Fibroblast of peridontal ligament (primary cell): ENCODE data around the gene IL34.
A peak's percentile ranks its signal among the peaks of the same experiment; 100 is the strongest.
"Not testable (repeated sequence)": the region's sequence is repeated elsewhere in the genome, so short reads cannot be mapped to it uniquely, and the experiment has no call there.

Source experiments
- DNase-seq: peaks from one replicate; pipeline ENCODE4 v3.0.0-alpha.2; 2010; ENCODE audit errors: extremely low read depth

IL34 gene

DNA sequence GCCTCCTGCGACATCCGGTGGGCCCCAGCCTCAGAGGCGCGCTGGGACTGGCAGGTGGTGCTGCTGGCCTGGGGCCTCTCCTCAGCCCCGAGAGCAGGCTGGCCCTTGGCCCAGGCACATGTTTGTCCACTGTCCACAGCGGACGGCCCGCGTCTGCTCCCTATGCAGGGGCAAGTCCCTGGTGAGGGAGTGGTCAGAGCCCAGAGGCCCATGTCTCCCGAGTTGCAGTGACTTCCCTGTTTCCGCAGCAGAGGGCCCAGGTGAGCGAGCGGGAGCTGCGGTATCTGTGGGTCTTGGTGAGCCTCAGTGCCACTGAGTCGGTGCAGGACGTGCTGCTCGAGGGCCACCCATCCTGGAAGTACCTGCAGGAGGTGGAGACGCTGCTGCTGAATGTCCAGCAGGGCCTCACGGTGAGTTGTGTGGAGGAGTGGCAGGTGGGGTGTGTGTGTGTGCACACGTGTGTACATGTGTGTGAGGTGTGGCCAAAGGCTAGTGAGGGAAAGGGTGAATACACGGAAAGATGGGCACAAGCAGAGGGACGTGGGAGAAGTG is 10.4 kb downstream of the IL34 start:
- DNase-seq, result no peak

- DNase-seq, result no peak
Observed at GRCh38 chr16:70657956-70658355, 11.6 kb downstream of the IL34 start.

DNA sequence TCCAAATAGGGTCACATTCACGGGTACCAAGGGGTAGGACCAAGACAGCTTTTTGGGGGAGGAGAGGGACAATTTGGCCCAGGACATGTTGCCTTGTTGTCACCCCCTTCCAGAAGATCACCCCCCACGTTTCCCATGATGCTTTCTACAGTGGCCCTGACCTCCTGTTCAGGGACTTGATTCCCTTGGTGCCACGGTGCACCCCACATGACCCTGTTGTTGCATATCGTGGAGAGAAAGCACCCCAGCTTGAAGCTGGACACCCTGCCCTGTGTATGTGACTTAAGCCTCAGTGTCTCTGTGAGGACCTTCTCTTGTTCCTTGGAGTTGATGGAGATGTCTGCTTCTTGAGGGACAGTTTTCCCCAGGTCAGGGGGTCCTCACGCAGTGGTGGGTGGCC is 12.6 kb downstream of the IL34 start:
- DNase-seq, result no peak

DNA sequence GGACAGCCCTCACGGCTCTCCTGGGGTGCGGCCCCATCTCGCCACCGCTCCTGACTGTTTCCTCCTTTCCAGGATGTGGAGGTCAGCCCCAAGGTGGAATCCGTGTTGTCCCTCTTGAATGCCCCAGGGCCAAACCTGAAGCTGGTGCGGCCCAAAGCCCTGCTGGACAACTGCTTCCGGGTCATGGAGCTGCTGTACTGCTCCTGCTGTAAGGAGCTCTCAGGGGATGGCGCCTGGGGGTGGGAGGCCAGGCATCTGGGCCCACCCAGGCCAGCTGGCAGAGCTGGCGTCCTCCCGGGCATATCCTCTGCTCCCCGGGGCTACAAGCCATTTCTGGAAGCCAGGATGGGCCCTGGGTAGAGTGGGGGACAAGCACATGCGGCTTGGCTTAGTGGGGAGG is 13.2 kb downstream of the IL34 start:
- no peak for DNase-seq

DNA sequence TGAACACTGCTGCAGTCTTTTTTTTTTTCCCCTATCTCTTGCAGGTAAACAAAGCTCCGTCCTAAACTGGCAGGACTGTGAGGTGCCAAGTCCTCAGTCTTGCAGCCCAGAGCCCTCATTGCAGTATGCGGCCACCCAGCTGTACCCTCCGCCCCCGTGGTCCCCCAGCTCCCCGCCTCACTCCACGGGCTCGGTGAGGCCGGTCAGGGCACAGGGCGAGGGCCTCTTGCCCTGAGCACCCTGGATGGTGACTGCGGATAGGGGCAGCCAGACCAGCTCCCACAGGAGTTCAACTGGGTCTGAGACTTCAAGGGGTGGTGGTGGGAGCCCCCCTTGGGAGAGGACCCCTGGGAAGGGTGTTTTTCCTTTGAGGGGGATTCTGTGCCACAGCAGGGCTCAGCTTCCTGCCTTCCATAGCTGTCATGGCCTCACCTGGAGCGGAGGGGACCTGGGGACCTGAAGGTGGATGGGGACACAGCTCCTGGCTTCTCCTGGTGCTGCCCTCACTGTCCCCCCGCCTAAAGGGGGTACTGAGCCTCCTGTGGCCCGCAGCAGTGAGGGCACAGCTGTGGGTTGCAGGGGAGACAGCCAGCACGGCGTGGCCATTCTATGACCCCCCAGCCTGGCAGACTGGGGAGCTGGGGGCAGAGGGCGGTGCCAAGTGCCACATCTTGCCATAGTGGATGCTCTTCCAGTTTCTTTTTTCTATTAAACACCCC is 13.8 kb downstream of the IL34 start:
- no peak for DNase-seq

GRCh38 chr16:70660672-70661350 is 14.5 kb downstream of the IL34 start:
- DNase-seq, result no peak

GRCh38 chr16:70661534-70661917 is 15.2 kb downstream of the IL34 start:
- DNase-seq, result no peak

- DNase-seq, result peak; percentile 56
Observed at GRCh38 chr16:70661918-70662641, 15.7 kb downstream of the IL34 start.

- DNase-seq, result no peak
Observed at GRCh38 chr16:70662991-70663523, 16.7 kb downstream of the IL34 start.

GRCh38 chr16:70663524-70664324 is 17.4 kb downstream of the IL34 start:
- DNase-seq, result no peak

DNA sequence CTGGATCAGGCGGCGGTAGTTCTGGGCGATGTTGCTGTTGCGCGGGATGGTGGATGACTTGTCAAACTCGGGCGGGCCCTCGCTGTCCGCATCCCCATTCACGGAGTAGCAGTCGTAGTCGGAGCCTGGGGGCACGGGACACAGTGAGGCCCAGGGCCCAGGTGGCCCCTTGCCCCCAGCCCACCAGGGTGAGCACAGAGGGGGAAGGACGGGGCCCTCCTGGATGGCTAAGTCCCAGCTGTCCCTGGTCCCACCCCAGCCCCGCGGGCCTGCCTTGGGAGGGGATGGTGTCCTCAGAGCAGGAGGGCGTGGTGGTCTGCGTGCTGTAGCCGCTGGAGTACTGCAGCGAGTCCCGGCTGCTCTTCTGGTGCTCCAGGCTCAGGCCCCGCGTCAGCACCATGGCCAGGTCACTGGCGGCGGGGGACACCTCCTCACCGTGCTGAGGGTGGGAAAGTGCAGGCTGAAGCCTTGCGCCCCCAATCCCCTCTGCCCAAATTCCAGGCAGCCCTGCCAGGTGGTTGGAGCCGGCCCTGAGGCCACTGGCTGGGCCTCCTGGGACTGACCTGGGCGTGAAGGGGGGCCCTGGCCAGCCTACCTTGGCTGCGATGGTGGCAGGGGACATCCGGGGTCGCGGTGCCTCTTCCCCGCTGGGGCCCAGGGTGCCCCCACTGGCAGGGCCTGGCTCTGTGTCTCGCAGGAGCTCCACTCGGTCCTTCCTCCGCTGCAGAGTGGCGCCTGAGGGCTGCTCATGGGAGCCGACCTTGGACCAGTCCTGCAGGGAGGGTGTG is 18.2 kb downstream of the IL34 start:
- DNase-seq, result no peak

GRCh38 chr16:70665113-70665694 is 18.8 kb downstream of the IL34 start:
- DNase-seq, result no peak

DNA sequence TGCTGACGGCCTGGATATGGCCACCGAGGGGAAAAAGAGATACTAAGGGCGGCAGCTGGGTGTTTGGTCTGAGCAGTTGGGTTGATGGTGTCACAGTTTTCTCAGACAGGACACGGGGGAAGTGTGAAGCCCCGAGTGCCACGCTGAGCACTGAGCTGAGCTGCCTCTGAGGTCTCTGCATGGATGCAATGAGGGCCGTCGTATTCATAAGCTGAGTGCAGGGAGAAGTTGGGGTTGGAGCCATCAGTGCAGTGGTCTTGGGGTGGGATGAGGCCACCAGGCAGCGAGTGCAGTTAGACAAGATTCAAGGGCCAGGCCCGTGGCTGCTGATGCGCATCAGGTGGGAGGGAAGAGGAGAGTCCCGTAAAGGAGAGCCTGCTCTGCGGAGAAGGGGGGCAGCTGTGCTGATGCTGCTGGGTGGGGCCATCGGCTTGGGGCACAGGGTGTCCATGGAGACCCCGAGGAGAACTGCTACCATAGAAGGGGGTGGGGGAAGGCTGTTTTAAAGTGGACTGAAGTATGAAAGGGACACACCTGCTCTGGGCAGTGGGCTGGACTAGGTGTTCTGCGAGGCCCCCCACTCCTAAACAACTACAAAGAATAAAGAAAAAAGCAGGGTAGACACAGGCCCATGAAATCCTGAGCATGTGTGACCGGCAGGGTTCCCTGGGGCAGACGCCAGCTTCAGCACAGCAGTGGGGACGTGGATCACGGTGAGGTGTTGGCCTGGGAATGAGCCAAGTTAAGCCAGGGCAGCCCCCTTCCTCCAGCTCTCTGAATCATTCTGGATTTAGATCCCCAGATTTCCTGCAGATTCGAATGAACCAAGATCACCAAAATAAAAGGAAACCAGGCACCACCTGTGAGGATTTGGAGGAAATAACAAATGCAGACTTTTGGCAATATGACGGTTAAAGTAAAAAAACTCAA is 19.7 kb downstream of the IL34 start:
- DNase-seq, result no peak

DNA sequence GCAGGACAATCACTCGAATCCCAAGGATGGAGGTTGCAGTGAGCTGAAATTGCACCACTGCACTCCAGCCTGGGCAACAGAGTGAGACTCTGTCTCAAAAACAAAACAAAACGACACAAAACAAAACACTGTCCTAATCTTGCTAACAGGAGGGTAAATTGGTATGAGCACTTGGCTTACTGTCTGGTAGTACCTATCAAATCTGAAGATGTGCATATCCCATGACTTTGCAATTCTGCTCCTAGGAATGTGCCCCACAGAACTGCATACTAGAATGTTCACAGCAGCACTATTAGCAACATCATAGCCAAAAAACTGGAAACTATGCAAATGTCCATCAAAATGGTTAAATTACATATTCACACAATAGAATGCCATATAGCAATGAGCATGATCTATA is 23.8 kb downstream of the IL34 start:
- no peak for DNase-seq

DNA sequence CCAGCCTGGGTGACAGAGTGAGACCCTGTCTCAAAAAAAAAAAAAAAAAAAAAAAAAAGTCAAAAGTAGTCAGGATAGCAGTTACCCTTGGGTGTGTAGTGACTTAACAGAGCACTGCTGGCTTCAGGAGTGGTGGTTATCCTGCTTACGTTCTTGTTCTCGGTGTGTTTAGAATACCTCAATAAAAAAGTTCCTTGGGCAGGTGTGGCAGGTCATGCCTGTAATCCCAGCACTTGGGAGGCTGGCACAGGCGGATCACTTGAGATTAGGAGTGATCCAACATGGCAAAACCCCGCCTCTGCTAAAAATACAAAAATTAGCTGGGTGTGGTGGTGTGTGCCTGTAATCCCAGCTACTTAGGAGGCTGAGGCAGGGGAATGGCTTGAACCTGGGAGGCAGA is 24.6 kb downstream of the IL34 start:
- not testable (repeated sequence) for DNase-seq

- DNase-seq, result no peak
Observed at GRCh38 chr16:70674221-70675014, 28.1 kb downstream of the IL34 start.

DNA sequence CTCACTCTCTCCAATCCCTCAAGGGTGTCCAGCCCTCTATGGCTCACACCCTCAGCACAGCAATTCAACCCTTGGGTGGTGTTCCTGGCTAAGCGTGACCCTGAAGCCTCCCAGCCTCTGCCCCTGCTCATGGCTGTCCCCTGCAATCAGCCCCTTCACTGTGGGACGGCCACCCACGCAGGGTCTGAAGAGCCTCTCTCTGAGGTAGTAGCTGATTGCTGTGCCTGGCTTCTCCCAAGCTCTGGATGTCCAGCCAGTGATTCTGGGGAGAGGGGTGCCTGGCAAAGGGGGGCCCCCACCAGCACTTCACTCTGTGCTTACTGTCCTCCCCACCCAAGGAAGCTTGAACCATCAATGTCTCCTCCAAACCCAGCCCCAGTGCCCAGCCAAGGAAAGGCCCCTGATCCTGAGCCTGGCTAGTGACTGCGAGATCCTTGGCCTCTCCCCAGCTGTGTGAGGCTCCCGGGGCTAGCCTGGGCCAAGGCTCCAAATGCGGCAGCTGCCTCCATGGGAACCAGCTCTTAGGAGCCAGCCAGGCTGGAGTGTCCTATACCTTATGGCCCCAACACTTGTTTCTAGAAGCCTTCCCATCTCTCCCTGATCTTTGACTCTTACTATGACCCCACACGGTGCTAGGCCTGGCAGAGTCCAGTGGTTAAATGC is 29.6 kb downstream of the IL34 start:
- DNase-seq, result no peak
